K562 (cell line): ENCODE data around the gene RABEPK. TPM values are rescaled to one million over a fixed set of nuclear protein-coding genes. Genes with fewer than 3 reads are reported as not detected.

Source experiments
- EGR1 ChIP-seq: fragments of 450-650 bp; conservative IDR thresholded peaks from 2 replicates; pipeline ENCODE4 v1.6.1; 2017; ENCODE audit warnings: mild to moderate bottlenecking
- GATAD2A ChIP-seq: fragments of 450-650 bp; IDR thresholded peaks from 2 replicates; pipeline ENCODE4 v1.6.1; 2017
- HDAC2 ChIP-seq: fragments of 450-650 bp; IDR thresholded peaks from 2 replicates; pipeline ENCODE4 v1.6.1; 2016; ENCODE audit warnings: mild to moderate bottlenecking
- MEF2D ChIP-seq: conservative IDR thresholded peaks from 2 replicates; pipeline ENCODE4 v1.6.1; 2016; ENCODE audit warnings: low read depth, missing genetic modification characterization, missing compliant biosample characterization
- SIX5 ChIP-seq, 2 experiments: IDR thresholded peaks; 2 replicates each; pipeline ENCODE4 v1.6.1; 2011; ENCODE audit warnings: low read length in 2 of 2, borderline replicate concordance in 1 of 2, low read depth in 1 of 2, mild to moderate bottlenecking in 1 of 2, moderate library complexity in 1 of 2; ENCODE audit not compliant: insufficient read depth in 1 of 2
- TBP ChIP-seq: optimal IDR thresholded peaks from 2 replicates; pipeline ENCODE3; 2011; ENCODE audit warnings: low read depth, low read length, improper control_type of control experiment
- ZBTB1 ChIP-seq: sonication (generic); formaldehyde crosslinking; IDR thresholded peaks from 2 replicates; pipeline ENCODE4 v1.8.1; 2023; ENCODE audit warnings: missing genetic modification reagents, low read depth, mild to moderate bottlenecking, borderline replicate concordance
- ZEB2 ChIP-seq: fragments of 450-650 bp; IDR thresholded peaks from 2 replicates; pipeline ENCODE4 v1.6.1; 2016
- ZFP1 ChIP-seq: fragments of 450-650 bp; formaldehyde crosslinking; IDR thresholded peaks from 2 replicates; pipeline ENCODE4 v1.4.0; 2020; ENCODE audit warnings: mild to moderate bottlenecking, mixed read lengths
- polyA plus RNA-seq, 8 experiments: library from polyadenylated mRNA; depleted of rRNA in 4 of 8; stranded (reverse) in 5 of 8; unstranded in 3 of 8; fragments of >200 nt; fragmentation: Nextera tagmentation in 2 of 8; fragmentation: Illumina TruSeq in 1 of 8; extraction: Ambion mirVana in 2 of 8; extraction: Trizol in 1 of 8; gene quantifications; 2 replicates each; pipeline versions ENCODE4 v1.2.1 to v1.2.3, GENCODE V29; 2011 to 2014; ENCODE audit warnings: inconsistent platforms in 1 of 8, missing spikeins in 1 of 8
- total RNA-seq, 7 experiments: library from RNA; depleted of rRNA in 6 of 7; stranded (reverse); fragments of >200 nt in 6 of 7; fragmentation: Illumina TruSeq in 2 of 7; extraction: Trizol in 2 of 7; gene quantifications; 2 replicates each; pipeline versions ENCODE4 v1.2.1 to v1.2.3, GENCODE V29; 2011 to 2021; ENCODE audit warnings: low replicate concordance in 1 of 7
- TF ChIP-seq, protein P1 (sequence below), 2 experiments: fragments of 250-450 bp in 1 of 2; fragments of 450-650 bp in 1 of 2; sonication (Bioruptor Pico) in 1 of 2; IDR thresholded peaks; 2 replicates each; pipeline versions ENCODE4 v1.6.1 to v1.8.0; 2016 to 2021; ENCODE audit warnings: mild to moderate bottlenecking in 2 of 2, moderate library complexity in 2 of 2, missing compliant biosample characterization in 1 of 2, missing genetic modification characterization in 1 of 2
- TF ChIP-seq, protein P2 (sequence below): fragments of 200-800 bp; sonication (Bioruptor generic); IDR thresholded peaks from 2 replicates; pipeline ENCODE4 v1.6.1; 2017; ENCODE audit warnings: missing genetic modification characterization, missing compliant biosample characterization
- TF ChIP-seq, protein P3 (sequence below): sonication (generic); formaldehyde crosslinking; IDR thresholded peaks from 2 replicates; pipeline ENCODE4 v1.8.0; 2022; ENCODE audit warnings: mild to moderate bottlenecking, missing genetic modification reagents
- TF ChIP-seq, protein P4 (sequence below): fragments of 250-450 bp; sonication (Bioruptor Pico); IDR thresholded peaks from 2 replicates; pipeline ENCODE4 v1.5.1; 2021; ENCODE audit warnings: mild to moderate bottlenecking
- TF ChIP-seq, protein P5 (sequence below): fragments of 450-650 bp; IDR thresholded peaks from 2 replicates; pipeline ENCODE4 v1.6.1; 2018; ENCODE audit not compliant: partially characterized antibody

Gene RABEPK
- total and polyA plus RNA-seq, 9 of the 15 experiments (the other 6 are each of a cell fraction or from before 2014, with no cell fraction given) = 38.3 to 113 (median 52.8) TPM

DNA sequence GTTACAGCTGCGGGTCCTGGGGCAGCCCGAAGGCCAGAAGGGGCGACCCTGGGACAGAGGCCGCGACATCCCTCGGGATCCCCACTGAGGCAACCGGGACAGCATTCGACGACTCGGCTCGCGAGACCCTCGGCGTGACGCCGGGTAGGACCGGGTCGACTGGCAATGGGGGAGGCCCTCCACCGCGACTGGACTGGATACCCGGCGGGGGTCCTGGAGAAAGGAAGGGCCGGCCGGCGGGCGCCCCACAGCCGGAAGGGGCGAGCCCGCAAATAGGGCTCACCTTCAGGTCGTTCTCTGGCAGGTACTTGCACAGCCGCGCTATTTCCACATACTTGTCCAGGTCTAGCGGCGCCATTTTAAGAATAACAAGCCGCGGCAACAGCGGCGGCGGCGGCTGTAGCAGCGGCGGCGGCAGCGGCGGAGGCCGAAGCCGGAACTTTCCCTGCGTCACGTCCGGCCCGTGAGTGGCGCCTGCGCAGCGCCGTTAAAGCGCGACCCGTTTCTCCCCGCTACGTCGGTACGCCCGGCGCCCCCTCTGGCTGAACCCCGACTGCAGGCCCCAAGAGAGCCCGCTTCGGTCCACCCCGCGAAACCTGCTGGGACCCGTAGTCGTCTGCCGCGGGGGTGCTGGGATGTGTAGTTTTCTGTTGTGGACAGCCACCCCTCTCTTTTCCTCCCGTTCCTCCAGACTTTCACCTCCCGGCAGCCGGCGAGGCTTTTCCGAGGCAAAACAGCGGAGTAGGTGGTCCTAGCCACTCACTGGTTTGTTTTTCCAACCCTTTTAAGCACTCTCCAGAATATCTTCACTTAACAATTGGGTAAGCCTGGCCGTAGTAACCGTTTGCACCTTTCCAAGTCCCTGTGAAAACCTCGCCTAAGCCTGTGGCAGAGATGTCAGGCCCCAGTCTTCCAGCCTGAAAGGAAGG, 10.7 kb upstream of the RABEPK start, which contains the start of gene PPP6C (continued):
- TF ChIP-seq ZEB2 = 0 out of 2 replicates have a peak, but pooled peaks have one; percentile 14
- TF ChIP-seq MEF2D (tag) = no peak
- peak; percentile 64; the same call in 1 of the 2 replicates for TF ChIP-seq ZBTB1
- TF ChIP-seq, protein P1, sequence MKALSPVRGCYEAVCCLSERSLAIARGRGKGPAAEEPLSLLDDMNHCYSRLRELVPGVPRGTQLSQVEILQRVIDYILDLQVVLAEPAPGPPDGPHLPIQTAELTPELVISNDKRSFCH (CRISPR knock-in tag; IDR thresholded peaks at IDR 0.05) = no peak
- TF ChIP-seq, protein P1 (tag; IDR thresholded peaks at IDR 0.05) = 0 out of 2 replicates have a peak, but pooled peaks have one; percentile 28
- TF ChIP-seq HDAC2 = no peak
- TF ChIP-seq TBP = peak; percentile 66
- TF ChIP-seq, protein P2, sequence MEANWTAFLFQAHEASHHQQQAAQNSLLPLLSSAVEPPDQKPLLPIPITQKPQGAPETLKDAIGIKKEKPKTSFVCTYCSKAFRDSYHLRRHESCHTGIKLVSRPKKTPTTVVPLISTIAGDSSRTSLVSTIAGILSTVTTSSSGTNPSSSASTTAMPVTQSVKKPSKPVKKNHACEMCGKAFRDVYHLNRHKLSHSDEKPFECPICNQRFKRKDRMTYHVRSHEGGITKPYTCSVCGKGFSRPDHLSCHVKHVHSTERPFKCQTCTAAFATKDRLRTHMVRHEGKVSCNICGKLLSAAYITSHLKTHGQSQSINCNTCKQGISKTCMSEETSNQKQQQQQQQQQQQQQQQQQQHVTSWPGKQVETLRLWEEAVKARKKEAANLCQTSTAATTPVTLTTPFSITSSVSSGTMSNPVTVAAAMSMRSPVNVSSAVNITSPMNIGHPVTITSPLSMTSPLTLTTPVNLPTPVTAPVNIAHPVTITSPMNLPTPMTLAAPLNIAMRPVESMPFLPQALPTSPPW = peak; percentile 85
- peak; percentile 96 for TF ChIP-seq SIX5 (IDR thresholded peaks at IDR 0.05; ENCODE audit: borderline replicate concordance in 1 of 2, insufficient read depth in 1 of 2, low read depth in 1 of 2, low read length in 2 of 2)
- TF ChIP-seq EGR1 = peak; percentile 56
- no peak for TF ChIP-seq GATAD2A
- TF ChIP-seq, protein P3, sequence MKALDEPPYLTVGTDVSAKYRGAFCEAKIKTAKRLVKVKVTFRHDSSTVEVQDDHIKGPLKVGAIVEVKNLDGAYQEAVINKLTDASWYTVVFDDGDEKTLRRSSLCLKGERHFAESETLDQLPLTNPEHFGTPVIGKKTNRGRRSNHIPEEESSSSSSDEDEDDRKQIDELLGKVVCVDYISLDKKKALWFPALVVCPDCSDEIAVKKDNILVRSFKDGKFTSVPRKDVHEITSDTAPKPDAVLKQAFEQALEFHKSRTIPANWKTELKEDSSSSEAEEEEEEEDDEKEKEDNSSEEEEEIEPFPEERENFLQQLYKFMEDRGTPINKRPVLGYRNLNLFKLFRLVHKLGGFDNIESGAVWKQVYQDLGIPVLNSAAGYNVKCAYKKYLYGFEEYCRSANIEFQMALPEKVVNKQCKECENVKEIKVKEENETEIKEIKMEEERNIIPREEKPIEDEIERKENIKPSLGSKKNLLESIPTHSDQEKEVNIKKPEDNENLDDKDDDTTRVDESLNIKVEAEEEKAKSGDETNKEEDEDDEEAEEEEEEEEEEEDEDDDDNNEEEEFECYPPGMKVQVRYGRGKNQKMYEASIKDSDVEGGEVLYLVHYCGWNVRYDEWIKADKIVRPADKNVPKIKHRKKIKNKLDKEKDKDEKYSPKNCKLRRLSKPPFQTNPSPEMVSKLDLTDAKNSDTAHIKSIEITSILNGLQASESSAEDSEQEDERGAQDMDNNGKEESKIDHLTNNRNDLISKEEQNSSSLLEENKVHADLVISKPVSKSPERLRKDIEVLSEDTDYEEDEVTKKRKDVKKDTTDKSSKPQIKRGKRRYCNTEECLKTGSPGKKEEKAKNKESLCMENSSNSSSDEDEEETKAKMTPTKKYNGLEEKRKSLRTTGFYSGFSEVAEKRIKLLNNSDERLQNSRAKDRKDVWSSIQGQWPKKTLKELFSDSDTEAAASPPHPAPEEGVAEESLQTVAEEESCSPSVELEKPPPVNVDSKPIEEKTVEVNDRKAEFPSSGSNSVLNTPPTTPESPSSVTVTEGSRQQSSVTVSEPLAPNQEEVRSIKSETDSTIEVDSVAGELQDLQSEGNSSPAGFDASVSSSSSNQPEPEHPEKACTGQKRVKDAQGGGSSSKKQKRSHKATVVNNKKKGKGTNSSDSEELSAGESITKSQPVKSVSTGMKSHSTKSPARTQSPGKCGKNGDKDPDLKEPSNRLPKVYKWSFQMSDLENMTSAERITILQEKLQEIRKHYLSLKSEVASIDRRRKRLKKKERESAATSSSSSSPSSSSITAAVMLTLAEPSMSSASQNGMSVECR (CRISPR knock-in tag) = no peak; the same call in 1 of the 2 replicates
- no peak for TF ChIP-seq ZFP1 (CRISPR knock-in tag)
- TF ChIP-seq, protein P4, sequence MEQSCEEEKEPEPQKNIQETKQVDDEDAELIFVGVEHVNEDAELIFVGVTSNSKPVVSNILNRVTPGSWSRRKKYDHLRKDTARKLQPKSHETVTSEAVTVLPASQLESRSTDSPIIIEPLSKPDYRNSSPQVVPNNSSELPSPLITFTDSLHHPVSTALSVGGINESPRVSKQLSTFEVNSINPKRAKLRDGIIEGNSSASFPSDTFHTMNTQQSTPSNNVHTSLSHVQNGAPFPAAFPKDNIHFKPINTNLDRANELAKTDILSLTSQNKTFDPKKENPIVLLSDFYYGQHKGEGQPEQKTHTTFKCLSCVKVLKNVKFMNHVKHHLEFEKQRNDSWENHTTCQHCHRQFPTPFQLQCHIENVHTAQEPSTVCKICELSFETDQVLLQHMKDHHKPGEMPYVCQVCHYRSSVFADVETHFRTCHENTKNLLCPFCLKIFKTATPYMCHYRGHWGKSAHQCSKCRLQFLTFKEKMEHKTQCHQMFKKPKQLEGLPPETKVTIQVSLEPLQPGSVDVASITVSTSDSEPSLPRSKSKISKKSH (CRISPR knock-in tag) = no peak
- TF ChIP-seq, protein P5, sequence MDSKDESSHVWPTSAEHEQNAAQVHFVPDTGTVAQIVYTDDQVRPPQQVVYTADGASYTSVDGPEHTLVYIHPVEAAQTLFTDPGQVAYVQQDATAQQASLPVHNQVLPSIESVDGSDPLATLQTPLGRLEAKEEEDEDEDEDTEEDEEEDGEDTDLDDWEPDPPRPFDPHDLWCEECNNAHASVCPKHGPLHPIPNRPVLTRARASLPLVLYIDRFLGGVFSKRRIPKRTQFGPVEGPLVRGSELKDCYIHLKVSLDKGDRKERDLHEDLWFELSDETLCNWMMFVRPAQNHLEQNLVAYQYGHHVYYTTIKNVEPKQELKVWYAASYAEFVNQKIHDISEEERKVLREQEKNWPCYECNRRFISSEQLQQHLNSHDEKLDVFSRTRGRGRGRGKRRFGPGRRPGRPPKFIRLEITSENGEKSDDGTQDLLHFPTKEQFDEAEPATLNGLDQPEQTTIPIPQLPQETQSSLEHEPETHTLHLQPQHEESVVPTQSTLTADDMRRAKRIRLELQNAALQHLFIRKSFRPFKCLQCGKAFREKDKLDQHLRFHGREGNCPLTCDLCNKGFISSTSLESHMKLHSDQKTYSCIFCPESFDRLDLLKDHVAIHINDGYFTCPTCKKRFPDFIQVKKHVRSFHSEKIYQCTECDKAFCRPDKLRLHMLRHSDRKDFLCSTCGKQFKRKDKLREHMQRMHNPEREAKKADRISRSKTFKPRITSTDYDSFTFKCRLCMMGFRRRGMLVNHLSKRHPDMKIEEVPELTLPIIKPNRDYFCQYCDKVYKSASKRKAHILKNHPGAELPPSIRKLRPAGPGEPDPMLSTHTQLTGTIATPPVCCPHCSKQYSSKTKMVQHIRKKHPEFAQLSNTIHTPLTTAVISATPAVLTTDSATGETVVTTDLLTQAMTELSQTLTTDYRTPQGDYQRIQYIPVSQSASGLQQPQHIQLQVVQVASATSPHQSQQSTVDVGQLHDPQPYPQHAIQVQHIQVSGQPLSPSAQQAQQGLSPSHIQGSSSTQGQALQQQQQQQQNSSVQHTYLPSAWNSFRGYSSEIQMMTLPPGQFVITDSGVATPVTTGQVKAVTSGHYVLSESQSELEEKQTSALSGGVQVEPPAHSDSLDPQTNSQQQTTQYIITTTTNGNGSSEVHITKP = peak; percentile 68
